ENCODE results near the gene SLC16A12. TPM values are rescaled to one million over a fixed set of nuclear protein-coding genes. Genes with fewer than 3 reads are reported as not detected.

Gene SLC16A12
- total and polyA plus RNA-seq, 2 of the 8 experiments (the other 6 are each of a cell fraction or from before 2014, with no cell fraction given) = 1.6 to 1.9 TPM

DNA sequence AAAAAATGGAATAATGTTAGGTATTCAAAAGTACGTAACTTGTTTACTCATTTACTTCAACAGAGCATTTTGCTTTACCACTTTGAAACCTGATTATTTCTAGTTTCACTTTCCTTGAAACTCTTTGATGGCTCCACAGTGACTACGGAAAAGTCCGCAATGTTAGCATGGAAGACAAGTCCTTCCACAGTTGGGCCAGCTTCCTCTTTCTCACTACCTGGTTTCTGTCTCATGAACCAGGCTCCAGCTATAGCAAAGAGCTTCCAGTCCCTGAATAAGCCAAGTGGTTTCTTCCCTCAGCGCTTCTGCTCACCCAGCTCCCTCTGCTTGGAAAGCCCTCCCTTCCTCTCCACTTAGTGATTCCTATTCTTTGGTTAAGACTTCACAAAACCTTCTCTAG, 44.8 kb upstream of the SLC16A12 start:
- H3K27me3 ChIP-seq (replicated peaks in 1 of 4; ENCODE audit: control insufficient read depth in 3 of 4, extremely low read depth in 1 of 4, insufficient read depth in 3 of 4, low read length in 3 of 4) = no peaks in the 10 kb centered on the region
- no peak overlapping the region for H4K91ac ChIP-seq (replicated peaks; ENCODE audit: insufficient read length, low read length)
- H3K23me2 ChIP-seq (ENCODE audit: low read depth, low read length) = no peaks in the 10 kb centered on the region
- ChIA-PET POLR2A (ENCODE audit: partially characterized antibody) (interaction anchor here (0.6 to 1.8 kb wide), 2 partner anchors 9 to 354 kb away, joined by 3 to 4 read pairs; no protein-coding TSS in a partner anchor), CTCF (ENCODE audit: partially characterized antibody) (interaction anchor here (1.1 to 1.2 kb wide), 2 partner anchors 18 kb away, joined by 3 to 5 read pairs; no protein-coding TSS in a partner anchor)
- no peak overlapping the region for H3K27ac ChIP-seq (ENCODE audit: low read depth, low read length)
- no peak overlapping the region for H2BK12ac ChIP-seq (ENCODE audit: low read depth, low read length)
- H2AK5ac ChIP-seq (ENCODE audit: low read depth, low read length) = no peak overlapping the region
- H2BK20ac ChIP-seq (ENCODE audit: low read length) = no peak overlapping the region
- no peak overlapping the region for H3K9ac ChIP-seq (replicated peaks in 1 of 4; ENCODE audit: extremely low read depth in 1 of 4, low read depth in 3 of 4, low read length in 3 of 4)
- H3K4me2 ChIP-seq (ENCODE audit: insufficient read depth in 1 of 2, low read depth in 2 of 2, low read length in 2 of 2) = no peak overlapping the region
- no peak overlapping the region for H2BK120ac ChIP-seq (replicated peaks; ENCODE audit: low read depth, low read length)
- no peaks in the 10 kb centered on the region; a peak in 1 of 7 replicates for H3K4me1 ChIP-seq (replicated peaks in 1 of 4; ENCODE audit: control insufficient read depth in 3 of 4, insufficient read depth in 4 of 4, low read length in 3 of 4)
- no peak overlapping the region for H3K4me3 ChIP-seq (ENCODE audit: extremely low read depth in 1 of 4, insufficient read depth in 2 of 4, low read depth in 3 of 4, low read length in 4 of 4)
- no peak overlapping the region for H3K14ac ChIP-seq (ENCODE audit: insufficient read length)
- no peak overlapping the region for H2BK5ac ChIP-seq (ENCODE audit: low read depth, low read length)
- no peak overlapping the region for H4K5ac ChIP-seq (ENCODE audit: insufficient read length, low read depth, low read length)
- no peak overlapping the region for H2BK15ac ChIP-seq (ENCODE audit: low read length)
- H3K79me2 ChIP-seq (ENCODE audit: control insufficient read depth in 1 of 2, insufficient read depth in 2 of 2, low read length in 2 of 2) = no peaks in the 10 kb centered on the region
- FAIRE-seq = no peak
- no peak overlapping the region for H3K56ac ChIP-seq (replicated peaks; ENCODE audit: insufficient read length, low read depth, low read length)
- peaks cover 0 to 2% of the 10 kb centered on the region in 2 experiments for H4K20me1 ChIP-seq (replicated peaks in 1 of 2; ENCODE audit: control insufficient read depth in 1 of 2, insufficient read depth in 2 of 2, low read length in 2 of 2)
- H2AFZ ChIP-seq (ENCODE audit: low read length) = no peak overlapping the region
- no peak overlapping the region for H3K4ac ChIP-seq (replicated peaks; ENCODE audit: insufficient read length, low read depth, low read length)
- H4K8ac ChIP-seq (ENCODE audit: extremely low read depth, insufficient read depth, low read length) = no peak overlapping the region
- no peak for DNase-seq (ENCODE audit: low read depth in 1 of 2, low spot score in 2 of 2)
- no peaks in the 10 kb centered on the region for H3K79me1 ChIP-seq (ENCODE audit: low read depth, low read length)
- no peak overlapping the region for H3K23ac ChIP-seq (ENCODE audit: insufficient read length)
- WGBS, 2 experiments (ENCODE audit: extremely low coverage in 1 of 2, insufficient coverage in 1 of 2, insufficient read length in 1 of 2, insufficient replicate concordance in 2 of 2, low coverage in 1 of 2, low lambda C conversion rate in 2 of 2, missing lambda C conversion rate in 1 of 2) = 96% methylated on average over 4 of the region's 4 CpGs; no CpG with 5 or more reads in 1 of the 2 experiments
- H3K36me3 ChIP-seq (ENCODE audit: control insufficient read depth in 2 of 4, insufficient read depth in 4 of 4, low read length in 3 of 4) = peaks cover 0 to 10% (median under 1%) of the 10 kb centered on the region in 4 experiments; a peak in 4 of 8 replicates
- no peaks in the 10 kb centered on the region for H3K9me3 ChIP-seq (ENCODE audit: insufficient read depth in 2 of 2, low read depth in 1 of 2, low read length in 1 of 2)
- H3K18ac ChIP-seq (ENCODE audit: extremely low read depth, low read length) = no peak overlapping the region
- TF ChIP-seq PHF8 (conservative IDR thresholded peaks at IDR 0.05; ENCODE audit: low read depth, low read length) (no peak), TCF12 (IDR thresholded peaks at IDR 0.05; ENCODE audit: low read depth, low read length) (no peak), HDAC6 (IDR thresholded peaks at IDR 0.05; ENCODE audit: low read depth, low read length) (no peak), CHD1 (IDR thresholded peaks at IDR 0.05; ENCODE audit: low read depth, low read length) (no peak), SP2 (IDR thresholded peaks at IDR 0.05; ENCODE audit: low read length) (no peak), RBBP5 (IDR thresholded peaks at IDR 0.05; ENCODE audit: borderline replicate concordance, low read depth, low read length) (no peak), EZH2 (IDR thresholded peaks at IDR 0.05; ENCODE audit: low read depth, low read length, severe bottlenecking) (no peak)
- TF ChIP-seq, protein P1, sequence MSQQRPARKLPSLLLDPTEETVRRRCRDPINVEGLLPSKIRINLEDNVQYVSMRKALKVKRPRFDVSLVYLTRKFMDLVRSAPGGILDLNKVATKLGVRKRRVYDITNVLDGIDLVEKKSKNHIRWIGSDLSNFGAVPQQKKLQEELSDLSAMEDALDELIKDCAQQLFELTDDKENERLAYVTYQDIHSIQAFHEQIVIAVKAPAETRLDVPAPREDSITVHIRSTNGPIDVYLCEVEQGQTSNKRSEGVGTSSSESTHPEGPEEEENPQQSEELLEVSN (IDR thresholded peaks at IDR 0.05) = no peak
- TF ChIP-seq, protein P2, sequence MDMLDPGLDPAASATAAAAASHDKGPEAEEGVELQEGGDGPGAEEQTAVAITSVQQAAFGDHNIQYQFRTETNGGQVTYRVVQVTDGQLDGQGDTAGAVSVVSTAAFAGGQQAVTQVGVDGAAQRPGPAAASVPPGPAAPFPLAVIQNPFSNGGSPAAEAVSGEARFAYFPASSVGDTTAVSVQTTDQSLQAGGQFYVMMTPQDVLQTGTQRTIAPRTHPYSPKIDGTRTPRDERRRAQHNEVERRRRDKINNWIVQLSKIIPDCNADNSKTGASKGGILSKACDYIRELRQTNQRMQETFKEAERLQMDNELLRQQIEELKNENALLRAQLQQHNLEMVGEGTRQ (IDR thresholded peaks at IDR 0.05; ENCODE audit: low read length) = no peak

Measured in H1 (cell line).